DOHH2 (cell line): ENCODE data around the gene KIF6.

Experiments
- CTCF ChIP-seq: fragments of 200-600 bp; sonication (generic); IDR thresholded peaks from one replicate; pipeline ENCODE4 v1.5.1; 2014; ENCODE audit warnings: antibody characterized with exemption, mild to moderate bottlenecking, low read depth, low read length; ENCODE audit not compliant: poor library complexity, severe bottlenecking
- EZH2phosphoT487 ChIP-seq: fragments of 200-600 bp; sonication (generic); IDR thresholded peaks from 2 replicates; pipeline ENCODE4 v1.6.1; 2017; ENCODE audit warnings: borderline replicate concordance, mild to moderate bottlenecking, antibody characterized with exemption, low read length, moderate library complexity, mixed read lengths

GRCh38 chr6:39402239-39402751 is 322.9 kb downstream of the KIF6 start:
- TF ChIP-seq CTCF (no peak), EZH2phosphoT487 (no peak)
